Activated B cell treated with CpG ODN at 0.5 μM for 24 hours (primary cell): ENCODE measurements around the gene FCRL5. TPM values are rescaled to one million over a fixed set of nuclear protein-coding genes. Genes with fewer than 3 reads are reported as not detected.
A peak's percentile ranks its signal among the peaks of the same experiment; 100 is the strongest.

Experiments
- ATAC-seq: fragments of 200-7000 bp; cut with Tn5 transposase; one replicate; pipeline ENCODE4 v1.10.0; 2021; ENCODE audit warnings: low read depth, mild to moderate bottlenecking, moderate library complexity
- CTCF ChIA-PET: fragments of 350-600 bp; sonication (Branson Sonifier 250); formaldehyde crosslinking; loops from one replicate; lab custom pipeline; 2021; ENCODE audit warnings: antibody characterized with exemption; lab: Charles Lee
- POLR2A ChIA-PET: fragments of 350-600 bp; sonication (Branson Sonifier 250); formaldehyde crosslinking; loops from one replicate; lab custom pipeline; 2021; ENCODE audit warnings: antibody characterized with exemption; lab: Charles Lee
- DNase-seq: peaks from one replicate; pipeline ENCODE4 v3.0.0; 2022
- H3K27ac Mint-ChIP-seq: one replicate; pipeline ENCODE4 v1.8.0; 2020; ENCODE audit warnings: mixed read lengths
- H3K27me3 Mint-ChIP-seq: one replicate; pipeline ENCODE4 v1.8.0; 2021; ENCODE audit warnings: mixed read lengths
- H3K36me3 Mint-ChIP-seq: one replicate; pipeline ENCODE4 v1.8.0; 2021; ENCODE audit warnings: low read depth, mixed read lengths
- H3K4me1 Mint-ChIP-seq: one replicate; pipeline ENCODE4 v1.8.0; 2021; ENCODE audit warnings: mixed read lengths
- H3K4me3 Mint-ChIP-seq: one replicate; pipeline ENCODE4 v1.8.0; 2020; ENCODE audit warnings: mild to moderate bottlenecking, mixed read lengths
- H3K9me3 Mint-ChIP-seq: one replicate; pipeline ENCODE4 v1.8.0; 2020; ENCODE audit warnings: mixed read lengths
- intact Hi-C: fragments of 100-400 bp; cut with micrococcal nuclease; formaldehyde crosslinking; loops from one replicate; pipeline ENCODE4 v1.15.1; 2024
- total RNA-seq: library from RNA; stranded (reverse); gene quantifications from 2 replicates; pipeline ENCODE4 v1.2.3, GENCODE V29; 2022
- TF ChIP-seq, protein P1 (sequence below): fragments of 200-600 bp; IDR thresholded peaks from one replicate; pipeline ENCODE4 v1.8.0; 2022; ENCODE audit warnings: antibody characterized with exemption, mild to moderate bottlenecking

FCRL5 gene
- total RNA-seq, 1 donor from 2014 or later = 55.4 TPM

GRCh38 chr1:157540852-157541251, 11.5 kb downstream of the FCRL5 start:
- TF ChIP-seq, protein P1, sequence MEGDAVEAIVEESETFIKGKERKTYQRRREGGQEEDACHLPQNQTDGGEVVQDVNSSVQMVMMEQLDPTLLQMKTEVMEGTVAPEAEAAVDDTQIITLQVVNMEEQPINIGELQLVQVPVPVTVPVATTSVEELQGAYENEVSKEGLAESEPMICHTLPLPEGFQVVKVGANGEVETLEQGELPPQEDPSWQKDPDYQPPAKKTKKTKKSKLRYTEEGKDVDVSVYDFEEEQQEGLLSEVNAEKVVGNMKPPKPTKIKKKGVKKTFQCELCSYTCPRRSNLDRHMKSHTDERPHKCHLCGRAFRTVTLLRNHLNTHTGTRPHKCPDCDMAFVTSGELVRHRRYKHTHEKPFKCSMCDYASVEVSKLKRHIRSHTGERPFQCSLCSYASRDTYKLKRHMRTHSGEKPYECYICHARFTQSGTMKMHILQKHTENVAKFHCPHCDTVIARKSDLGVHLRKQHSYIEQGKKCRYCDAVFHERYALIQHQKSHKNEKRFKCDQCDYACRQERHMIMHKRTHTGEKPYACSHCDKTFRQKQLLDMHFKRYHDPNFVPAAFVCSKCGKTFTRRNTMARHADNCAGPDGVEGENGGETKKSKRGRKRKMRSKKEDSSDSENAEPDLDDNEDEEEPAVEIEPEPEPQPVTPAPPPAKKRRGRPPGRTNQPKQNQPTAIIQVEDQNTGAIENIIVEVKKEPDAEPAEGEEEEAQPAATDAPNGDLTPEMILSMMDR = no peak
- CTCF ChIA-PET = no interaction called here
- Mint-ChIP-seq H3K4me1 (peaks cover 47% of the 10 kb centered on the region), H3K9me3 (no peaks in the 10 kb centered on the region), H3K27ac (no peak overlapping the region), H3K27me3 (no peaks in the 10 kb centered on the region), H3K4me3 (no peak overlapping the region), H3K36me3 (peaks cover 85% of the 10 kb centered on the region)
- POLR2A ChIA-PET = no interaction called here
- no peak for DNase-seq
- intact Hi-C loops = no loop called here
- ATAC-seq = peak; percentile 10

- peak overlapping the region; percentile 46 for H3K27ac Mint-ChIP-seq
- ATAC-seq = no peak
- no peaks in the 10 kb centered on the region for H3K9me3 Mint-ChIP-seq
These were observed 12.1 kb downstream of the FCRL5 start for GRCh38 chr1:157540160-157540748.

GRCh38 chr1:157539568-157539967, 12.7 kb downstream of the FCRL5 start:
- no peak overlapping the region for H3K27ac Mint-ChIP-seq
- H3K36me3 Mint-ChIP-seq = peaks cover 83% of the 10 kb centered on the region
- H3K9me3 Mint-ChIP-seq = no peaks in the 10 kb centered on the region
- H3K4me3 Mint-ChIP-seq = no peak overlapping the region
- ATAC-seq (no peak), DNase-seq (no peak)
- POLR2A ChIA-PET = interaction anchor here (0.6 to 0.7 kb wide), 2 partner anchors 13 to 265 kb away, joined by 3 read pairs; partner anchors contain the start of gene FCRL5
- peaks cover 47% of the 10 kb centered on the region for H3K4me1 Mint-ChIP-seq
- intact Hi-C loops = no loop called here
- TF ChIP-seq, protein P1 = no peak
- CTCF ChIA-PET = interaction anchor here (0.7 to 1.6 kb wide), 2 partner anchors 30 to 41 kb away, joined by 4 to 7 read pairs; no protein-coding TSS in a partner anchor
- H3K27me3 Mint-ChIP-seq = no peaks in the 10 kb centered on the region

More at GRCh38 chr1:157540160-157540748, 12.1 kb downstream of the FCRL5 start:
- POLR2A ChIA-PET = no interaction called here
- intact Hi-C loops = no loop called here
- CTCF ChIA-PET = interaction anchor here (0.7 to 1.6 kb wide), 2 partner anchors 30 to 40 kb away, joined by 4 to 7 read pairs; no protein-coding TSS in a partner anchor
- no peak for DNase-seq
- Mint-ChIP-seq H3K36me3 (peaks cover 83% of the 10 kb centered on the region), H3K27me3 (no peaks in the 10 kb centered on the region), H3K4me3 (peak overlapping the region; percentile 41), H3K4me1 (peaks cover 47% of the 10 kb centered on the region)
- TF ChIP-seq, protein P1 = no peak

DNA sequence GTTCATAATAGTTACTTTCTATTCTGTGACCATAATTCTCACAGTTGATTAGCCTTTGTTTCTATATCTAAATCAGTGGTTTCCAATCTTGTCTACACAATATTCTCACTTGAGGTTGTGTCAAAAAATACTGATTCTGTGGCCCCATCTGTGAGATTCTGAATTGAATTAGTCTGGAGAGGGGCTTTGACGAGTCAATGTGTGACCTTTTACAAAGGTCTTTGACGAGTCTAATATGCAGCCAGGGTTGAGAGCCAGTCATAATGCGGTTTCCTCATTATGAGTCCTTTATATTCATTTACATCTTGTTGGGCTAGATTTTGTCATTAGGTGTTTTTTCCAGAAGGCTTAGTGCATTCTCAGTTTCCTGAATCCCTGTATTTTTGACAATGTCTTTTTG, 19.7 kb downstream of the FCRL5 start:
- intact Hi-C loops = no loop called here
- ChIA-PET POLR2A (no interaction called here), CTCF (no interaction called here)
- no peak for ATAC-seq
- H3K36me3 Mint-ChIP-seq = peaks cover 66% of the 10 kb centered on the region
- DNase-seq = no peak
- TF ChIP-seq, protein P1 = no peak
- peaks cover 28% of the 10 kb centered on the region for H3K4me1 Mint-ChIP-seq
- H3K4me3 Mint-ChIP-seq = no peak overlapping the region
- no peak overlapping the region for H3K27ac Mint-ChIP-seq
- no peaks in the 10 kb centered on the region for H3K27me3 Mint-ChIP-seq
- H3K9me3 Mint-ChIP-seq = no peaks in the 10 kb centered on the region

- peak overlapping the region; percentile 42 for H3K4me3 Mint-ChIP-seq
- DNase-seq = no peak
- no peaks in the 10 kb centered on the region for H3K27me3 Mint-ChIP-seq
- peak overlapping the region; percentile 62 for H3K27ac Mint-ChIP-seq
- peaks cover 21% of the 10 kb centered on the region for H3K4me1 Mint-ChIP-seq
- POLR2A ChIA-PET = interaction anchor here (1.2 kb wide), 1 partner anchor 45 kb away, joined by 6 read pairs; no protein-coding TSS in a partner anchor
- CTCF ChIA-PET = no interaction called here
- peaks cover 47% of the 10 kb centered on the region for H3K36me3 Mint-ChIP-seq
- H3K9me3 Mint-ChIP-seq = no peaks in the 10 kb centered on the region
- ATAC-seq = no peak
- TF ChIP-seq, protein P1 = no peak
- intact Hi-C loops = no loop called here
These were observed 28.4 kb downstream of the FCRL5 start for GRCh38 chr1:157523774-157524493.
